HFFc6 (cell line): Measurements from ENCODE around the gene ATAD2B. TPM values are rescaled to one million over a fixed set of nuclear protein-coding genes. Genes with fewer than 3 reads are reported as not detected.

Experiments
- DNase-seq: peaks from one replicate; pipeline ENCODE4 v3.0.0-alpha.2; 2018
- H3K27ac Mint-ChIP-seq: 2 replicates; pipeline ENCODE4 v1.8.0; 2020; ENCODE audit warnings: mild to moderate bottlenecking, mixed read lengths
- H3K27me3 Mint-ChIP-seq: 2 replicates; pipeline ENCODE4 v1.8.0; 2021; ENCODE audit warnings: mild to moderate bottlenecking, moderate library complexity, mixed read lengths; ENCODE audit not compliant: insufficient read depth
- H3K36me3 Mint-ChIP-seq: 2 replicates; pipeline ENCODE4 v1.8.0; 2021; ENCODE audit warnings: low read depth, mixed read lengths
- H3K4me1 Mint-ChIP-seq: 2 replicates; pipeline ENCODE4 v1.8.0; 2020; ENCODE audit warnings: low read depth, mixed read lengths
- H3K4me3 Mint-ChIP-seq: 2 replicates; pipeline ENCODE4 v1.8.0; 2020; ENCODE audit warnings: mild to moderate bottlenecking, moderate library complexity, mixed read lengths
- H3K9me3 Mint-ChIP-seq: 2 replicates; pipeline ENCODE4 v1.8.0; 2020; ENCODE audit warnings: mild to moderate bottlenecking, mixed read lengths
- CTCF ChIP-seq: fragments of 200-600 bp; sonication (generic); IDR thresholded peaks from 2 replicates; pipeline ENCODE4 v1.5.0; 2021; ENCODE audit warnings: antibody characterized with exemption, mild to moderate bottlenecking
- total RNA-seq, 6 experiments: library from RNA; stranded (reverse); fragmentation: NEBNext Ultra II Directional; extraction: Animal tissue kit (Norgen Biotek cat#: 25700); gene quantifications; 2 replicates in 1 of 6; 3 replicates in 5 of 6; pipeline ENCODE4 v1.2.3, GENCODE V29; 2021

The ATAD2B gene
- total RNA-seq, 6 experiments from 2014 or later: 4.8 to 6.1 (median 4.9) TPM

- Mint-ChIP-seq H3K4me3 (no peak overlapping the region), H3K9me3 (no peaks in the 10 kb centered on the region), H3K27ac (no peak overlapping the region), H3K27me3 (no peaks in the 10 kb centered on the region; the same call in 1 of the 2 replicates), H3K36me3 (peaks cover 8% of the 10 kb centered on the region), H3K4me1 (no peaks in the 10 kb centered on the region)
- DNase-seq: no peak
- no peak for TF ChIP-seq CTCF
These were observed 214.2 kb downstream of the ATAD2B start for GRCh38 chr2:23712756-23713151.

GRCh38 chr2:23711979-23712755 lies 214.8 kb downstream of the ATAD2B start:
- Mint-ChIP-seq H3K27me3 (no peaks in the 10 kb centered on the region; the same call in 1 of the 2 replicates), H3K27ac (no peak overlapping the region), H3K4me1 (no peaks in the 10 kb centered on the region), H3K4me3 (no peak overlapping the region), H3K36me3 (peaks cover 14% of the 10 kb centered on the region), H3K9me3 (no peaks in the 10 kb centered on the region)
- TF ChIP-seq CTCF: no peak
- DNase-seq: no peak

- TF ChIP-seq CTCF: no peak
- Mint-ChIP-seq H3K4me3 (no peak overlapping the region), H3K4me1 (no peaks in the 10 kb centered on the region), H3K36me3 (peaks cover 31% of the 10 kb centered on the region), H3K27ac (no peak overlapping the region), H3K9me3 (no peaks in the 10 kb centered on the region), H3K27me3 (no peaks in the 10 kb centered on the region; the same call in 1 of the 2 replicates)
- DNase-seq: no peak
These were observed 217.6 kb downstream of the ATAD2B start for GRCh38 chr2:23709311-23709710.

- Mint-ChIP-seq H3K27ac (no peak overlapping the region), H3K4me3 (no peak overlapping the region), H3K4me1 (no peaks in the 10 kb centered on the region), H3K27me3 (no peaks in the 10 kb centered on the region; the same call in 1 of the 2 replicates), H3K36me3 (peaks cover 31% of the 10 kb centered on the region), H3K9me3 (no peaks in the 10 kb centered on the region)
- no peak for TF ChIP-seq CTCF
- no peak for DNase-seq
These were observed 218.2 kb downstream of the ATAD2B start for GRCh38 chr2:23708771-23709170.

- no peak for TF ChIP-seq CTCF
- no peak overlapping the region for H3K27ac Mint-ChIP-seq
- no peaks in the 10 kb centered on the region for H3K9me3 Mint-ChIP-seq
- DNase-seq: no peak
- H3K4me1 Mint-ChIP-seq: no peaks in the 10 kb centered on the region
- H3K4me3 Mint-ChIP-seq: no peak overlapping the region
- no peaks in the 10 kb centered on the region; the same call in none of the 2 replicates for H3K27me3 Mint-ChIP-seq
- H3K36me3 Mint-ChIP-seq: peaks cover 31% of the 10 kb centered on the region
These were observed 219.8 kb downstream of the ATAD2B start for GRCh38 chr2:23707096-23707495.
